ENCODE data around the gene LARGE1. TPM values are rescaled to one million over a fixed set of nuclear protein-coding genes. Genes with fewer than 3 reads are reported as not detected.

The LARGE1 gene
- total and polyA plus RNA-seq, 2 of the 8 experiments (the other 6 are each of a cell fraction or from before 2014, with no cell fraction given), result 43.7 to 83.0 TPM

- H3K9ac ChIP-seq (replicated peaks in 1 of 4; ENCODE audit: extremely low read depth in 1 of 4, low read depth in 3 of 4, low read length in 3 of 4), result no peak overlapping the region
- no peak overlapping the region for H2BK5ac ChIP-seq (ENCODE audit: low read depth, low read length)
- peaks cover 0 to 6% (median 1%) of the 10 kb centered on the region in 4 experiments; a peak in 3 of 7 replicates for H3K4me1 ChIP-seq (replicated peaks in 1 of 4; ENCODE audit: control insufficient read depth in 3 of 4, insufficient read depth in 4 of 4, low read length in 3 of 4)
- no peaks in the 10 kb centered on the region for H3K9me3 ChIP-seq (ENCODE audit: insufficient read depth in 2 of 2, low read depth in 1 of 2, low read length in 1 of 2)
- 83% methylated on average over 8 of the region's 8 CpGs; no CpG with 5 or more reads in 1 of the 2 experiments for WGBS, 2 experiments (ENCODE audit: extremely low coverage in 1 of 2, insufficient coverage in 1 of 2, insufficient read length in 1 of 2, insufficient replicate concordance in 2 of 2, low coverage in 1 of 2, low lambda C conversion rate in 2 of 2, missing lambda C conversion rate in 1 of 2)
- H2BK20ac ChIP-seq (ENCODE audit: low read length), result no peak overlapping the region
- H3K27ac ChIP-seq (ENCODE audit: low read depth, low read length), result no peak overlapping the region
- no peak overlapping the region for H4K8ac ChIP-seq (ENCODE audit: extremely low read depth, insufficient read depth, low read length)
- no peak overlapping the region for H3K4me2 ChIP-seq (ENCODE audit: insufficient read depth in 1 of 2, low read depth in 2 of 2, low read length in 2 of 2)
- H2BK120ac ChIP-seq (replicated peaks; ENCODE audit: low read depth, low read length), result no peak overlapping the region
- no peaks in the 10 kb centered on the region; a peak in 1 of 8 replicates for H3K36me3 ChIP-seq (ENCODE audit: control insufficient read depth in 2 of 4, insufficient read depth in 4 of 4, low read length in 3 of 4)
- H4K5ac ChIP-seq (ENCODE audit: insufficient read length, low read depth, low read length), result no peak overlapping the region
- no peak overlapping the region for H2AK5ac ChIP-seq (ENCODE audit: low read depth, low read length)
- no peak overlapping the region for H2BK12ac ChIP-seq (ENCODE audit: low read depth, low read length)
- H4K91ac ChIP-seq (replicated peaks; ENCODE audit: insufficient read length, low read length), result no peak overlapping the region
- no peak overlapping the region for H2BK15ac ChIP-seq (ENCODE audit: low read length)
- H3K56ac ChIP-seq (replicated peaks; ENCODE audit: insufficient read length, low read depth, low read length), result no peak overlapping the region
- peaks cover 0 to 4% of the 10 kb centered on the region in 2 experiments for H4K20me1 ChIP-seq (replicated peaks in 1 of 2; ENCODE audit: control insufficient read depth in 1 of 2, insufficient read depth in 2 of 2, low read length in 2 of 2)
- no peak overlapping the region for H3K4ac ChIP-seq (replicated peaks; ENCODE audit: insufficient read length, low read depth, low read length)
- H3K23me2 ChIP-seq (ENCODE audit: low read depth, low read length), result no peaks in the 10 kb centered on the region
- H3K4me3 ChIP-seq (ENCODE audit: extremely low read depth in 1 of 4, insufficient read depth in 2 of 4, low read depth in 3 of 4, low read length in 4 of 4), result no peak overlapping the region
- FAIRE-seq (no peak), DNase-seq (ENCODE audit: low read depth in 1 of 2, low spot score in 2 of 2) (no peak)
- H3K18ac ChIP-seq (ENCODE audit: extremely low read depth, low read length), result no peak overlapping the region
- peaks cover 6% of the 10 kb centered on the region; the same call in 1 of the 2 replicates for H3K79me1 ChIP-seq (ENCODE audit: low read depth, low read length)
- no peaks in the 10 kb centered on the region for H3K27me3 ChIP-seq (replicated peaks in 1 of 4; ENCODE audit: control insufficient read depth in 3 of 4, extremely low read depth in 1 of 4, insufficient read depth in 3 of 4, low read length in 3 of 4)
- TF ChIP-seq SIX5 (IDR thresholded peaks at IDR 0.05; ENCODE audit: low read depth, low read length) (no peak), KDM5A (IDR thresholded peaks at IDR 0.05; ENCODE audit: low read length) (no peak), CEBPB (IDR thresholded peaks at IDR 0.05; ENCODE audit: low read depth, low read length) (no peak), TAF1 (IDR thresholded peaks at IDR 0.05; ENCODE audit: low read depth, low read length) (no peak), SRF (IDR thresholded peaks at IDR 0.05; ENCODE audit: low read depth, low read length) (no peak), CBX5 (IDR thresholded peaks at IDR 0.05; ENCODE audit: low read depth, low read length) (no peak), POLR2A (IDR thresholded peaks at IDR 0.05; ENCODE audit: control extremely low read depth in 1 of 2, low read depth in 2 of 2, low read length in 2 of 2) (no peak), CHD2 (IDR thresholded peaks at IDR 0.05; ENCODE audit: low read length) (no peak), CTBP2 (IDR thresholded peaks at IDR 0.05; ENCODE audit: borderline replicate concordance, insufficient read depth, insufficient read length, low read length) (no peak), CBX8 (IDR thresholded peaks at IDR 0.05; ENCODE audit: borderline replicate concordance, low read depth, low read length) (no peak), EZH2 (IDR thresholded peaks at IDR 0.05; ENCODE audit: low read depth, low read length, severe bottlenecking) (no peak), RBBP5 (IDR thresholded peaks at IDR 0.05; ENCODE audit: borderline replicate concordance, low read depth, low read length) (no peak)
- no peak overlapping the region for H3K14ac ChIP-seq (ENCODE audit: insufficient read length)
- ChIA-PET POLR2A (ENCODE audit: partially characterized antibody) (no interaction called here), CTCF (ENCODE audit: partially characterized antibody) (no interaction called here)
- H2AFZ ChIP-seq (ENCODE audit: low read length), result no peak overlapping the region
- peaks cover 0 to 83% of the 10 kb centered on the region in 2 experiments; a peak in 3 of 4 replicates for H3K79me2 ChIP-seq (ENCODE audit: control insufficient read depth in 1 of 2, insufficient read depth in 2 of 2, low read length in 2 of 2)
- H3K23ac ChIP-seq (ENCODE audit: insufficient read length), result no peak overlapping the region
Observed at GRCh38 chr22:33657670-33658069, 262.6 kb downstream of the LARGE1 start.
